ENCODE results near the gene CAMSAP3. TPM values are rescaled to one million over a fixed set of nuclear protein-coding genes. Genes with fewer than 3 reads are reported as not detected.

Gene CAMSAP3
- total RNA-seq, 1 experiment from 2014 or later, result 16.6 TPM

GRCh38 chr19:7663706-7664105, 68.0 kb downstream of the CAMSAP3 start:
- no peak overlapping the region for H3K4me2 ChIP-seq (ENCODE audit: low read length)
- H4K20me1 ChIP-seq (ENCODE audit: low read length), result no peaks in the 10 kb centered on the region
- no peak for DNase-seq
- intact Hi-C loops (cut with micrococcal nuclease), result no loop called here
- no peak overlapping the region for H3K9ac ChIP-seq (ENCODE audit: low read length)
- H3K27ac ChIP-seq (ENCODE audit: low read length), result no peak overlapping the region
- H3K4me1 ChIP-seq (ENCODE audit: insufficient read depth, low read length), result no peaks in the 10 kb centered on the region
- H3F3A ChIP-seq (ENCODE audit: low read length, unreplicated experiment), result no peaks in the 10 kb centered on the region
- no peak overlapping the region for H2AFZ ChIP-seq (ENCODE audit: low read length)
- H3K9me3 ChIP-seq (ENCODE audit: low read length), result no peaks in the 10 kb centered on the region
- CTCF ChIA-PET, result interaction anchor here (0.6 kb wide), 1 partner anchor 12 kb away, joined by 3 read pairs; no protein-coding TSS in a partner anchor
- no peaks in the 10 kb centered on the region for H3K9me2 ChIP-seq (replicated peaks; ENCODE audit: low read length)
- ATAC-seq, result no peak
- H3K27me3 ChIP-seq (ENCODE audit: low read length), result peaks cover 17% of the 10 kb centered on the region; the same call in 1 of the 2 replicates
- H3K4me3 ChIP-seq (ENCODE audit: low read length), result no peak overlapping the region
- TF ChIP-seq CTCF (conservative IDR thresholded peaks at IDR 0.05; ENCODE audit: low read depth, low read length), result no peak
- no peaks in the 10 kb centered on the region for H3K79me2 ChIP-seq (ENCODE audit: low read length)
- POLR2A ChIA-PET (ENCODE audit: unreplicated experiment), result no interaction called here
- BruUV-seq (replicated peaks), result no TSS peak
- no peaks in the 10 kb centered on the region for H3K36me3 ChIP-seq (ENCODE audit: low read depth, low read length)

- H3K79me2 ChIP-seq (ENCODE audit: low read length), result no peaks in the 10 kb centered on the region
- TF ChIP-seq EZH2phosphoT487 (IDR thresholded peaks at IDR 0.05; ENCODE audit: borderline replicate concordance, low read length) (no peak), EZH2 (IDR thresholded peaks at IDR 0.05; ENCODE audit: low read length, unreplicated experiment) (no peak), CTCF (conservative IDR thresholded peaks at IDR 0.05; ENCODE audit: low read depth, low read length) (no peak)
- H3K4me2 ChIP-seq (ENCODE audit: low read length), result no peak overlapping the region
- H3F3A ChIP-seq (ENCODE audit: low read length, unreplicated experiment), result no peaks in the 10 kb centered on the region
- no peak overlapping the region for H3K9ac ChIP-seq (ENCODE audit: low read length)
- H3K27me3 ChIP-seq (ENCODE audit: low read length), result peaks cover 17% of the 10 kb centered on the region; the same call in 1 of the 2 replicates
- ATAC-seq, result peak; percentile 20; the same call in 1 of the 2 replicates
- no TSS peak for BruUV-seq (replicated peaks)
- ChIA-PET CTCF (no interaction called here), POLR2A (ENCODE audit: unreplicated experiment) (no interaction called here)
- no peaks in the 10 kb centered on the region for H3K9me3 ChIP-seq (ENCODE audit: low read length)
- H3K27ac ChIP-seq (ENCODE audit: low read length), result no peak overlapping the region
- no peak overlapping the region for H3K4me3 ChIP-seq (ENCODE audit: low read length)
- no peaks in the 10 kb centered on the region for H4K20me1 ChIP-seq (ENCODE audit: low read length)
- no peak for DNase-seq
- no peaks in the 10 kb centered on the region for H3K4me1 ChIP-seq (ENCODE audit: insufficient read depth, low read length)
- intact Hi-C loops (cut with micrococcal nuclease), result no loop called here
- H3K9me2 ChIP-seq (replicated peaks; ENCODE audit: low read length), result no peaks in the 10 kb centered on the region
- H3K36me3 ChIP-seq (ENCODE audit: low read depth, low read length), result no peaks in the 10 kb centered on the region
- H2AFZ ChIP-seq (ENCODE audit: low read length), result no peak overlapping the region
Measured at GRCh38 chr19:7665076-7665475, 69.4 kb downstream of the CAMSAP3 start.

Small RNAs within 50 kb of the gene (microRNA-seq; reads per million reads assigned to microRNA genes)
- gene MIR6792 (ENCODE audit: unreplicated experiment), result not detected

Other genes starting within 250 kb of the CAMSAP3 start
- 65.1 and 66.8 TPM in 2 replicates for gene ARHGEF18, start 246.9 kb upstream of the CAMSAP3 start, total RNA-seq (2014; rRNA removed)
- gene PEX11G, start 106.8 kb upstream of the CAMSAP3 start, total RNA-seq (2014; rRNA removed), result 6.6 and 8.6 TPM in 2 replicates
- gene ZNF358, start 79.8 kb upstream of the CAMSAP3 start, total RNA-seq (2014; rRNA removed), result 41.6 and 53.4 TPM in 2 replicates
- gene MCOLN1, start 73.2 kb upstream of the CAMSAP3 start, total RNA-seq (2014; rRNA removed), result 10.2 and 22.9 TPM in 2 replicates
- gene PNPLA6, start 60.1 kb upstream of the CAMSAP3 start, total RNA-seq (2014; rRNA removed), result 217 and 291 TPM in 2 replicates
- gene XAB2, start 33.7 kb downstream of the CAMSAP3 start, total RNA-seq (2014; rRNA removed), result 81.1 and 84.4 TPM in 2 replicates
- 101 and 141 TPM in 2 replicates for gene PET100, start 33.9 kb downstream of the CAMSAP3 start, total RNA-seq (2014; rRNA removed)
- not detected in 2 replicates for gene PCP2, start 37.9 kb downstream of the CAMSAP3 start, total RNA-seq (2014; rRNA removed)
- 133 and 149 TPM in 2 replicates for gene STXBP2, start 41.2 kb downstream of the CAMSAP3 start, total RNA-seq (2014; rRNA removed)
- gene RETN, start 73.2 kb downstream of the CAMSAP3 start, total RNA-seq (2014; rRNA removed), result not detected in 2 replicates
- not detected in 2 replicates for gene MCEMP1, start 81.2 kb downstream of the CAMSAP3 start, total RNA-seq (2014; rRNA removed)
- gene TRAPPC5, start 85.0 kb downstream of the CAMSAP3 start, total RNA-seq (2014; rRNA removed), result 317 and 376 TPM in 2 replicates
- not detected in 2 replicates for gene FCER2, start 106.3 kb downstream of the CAMSAP3 start, total RNA-seq (2014; rRNA removed)
- gene CLEC4G, start 136.2 kb downstream of the CAMSAP3 start, total RNA-seq (2014; rRNA removed), result not detected in 2 replicates
- gene CD209, start 151.7 kb downstream of the CAMSAP3 start, total RNA-seq (2014; rRNA removed), result not detected in 2 replicates
- not detected in 2 replicates for gene CLEC4M, start 167.4 kb downstream of the CAMSAP3 start, total RNA-seq (2014; rRNA removed)
- gene EVI5L, start 234.4 kb downstream of the CAMSAP3 start, total RNA-seq (2014; rRNA removed), result 29.5 and 42.4 TPM in 2 replicates